Right cardiac atrium (tissue), 5 donors: Measurements from ENCODE around the gene GRIK2. TPM values are rescaled to one million over a fixed set of nuclear protein-coding genes. Genes with fewer than 3 reads are reported as not detected.
"Not testable (repeated sequence)": the region's sequence is repeated elsewhere in the genome, so short reads cannot be mapped to it uniquely, and the experiment has no call there.

Experiments
- ATAC-seq, 2 donors: fragments of 200-7000 bp; cut with Tn5 transposase; one replicate each; pipeline versions ENCODE4 v1.8.0 to v1.9.1; 2020; ENCODE audit warnings: moderate library complexity in 2 of 2, mild to moderate bottlenecking in 1 of 2
- DNase-seq, 3 donors: peaks; one replicate each; pipeline ENCODE4 v3.0.0-alpha.2; 2020
- H3K27ac ChIP-seq: one replicate; pipeline ENCODE4 v1.5.1; 2013; ENCODE audit warnings: mild to moderate bottlenecking, low read length, control low read depth, moderate library complexity
- H3K27me3 ChIP-seq: one replicate; pipeline ENCODE4 v1.6.1; 2013; ENCODE audit not compliant: control insufficient read depth, insufficient read depth
- H3K4me1 ChIP-seq: one replicate; pipeline ENCODE4 v1.6.1; 2013; ENCODE audit warnings: low read length; ENCODE audit not compliant: control insufficient read depth, insufficient read depth
- H3K4me3 ChIP-seq: one replicate; pipeline ENCODE4 v1.5.1; 2013; ENCODE audit warnings: low read length, control low read depth
- H3K9me3 ChIP-seq: one replicate; pipeline ENCODE4 v1.6.1; 2013; ENCODE audit warnings: low read length; ENCODE audit not compliant: control insufficient read depth
- WGBS: extraction: QIAGEN DNeasy Blood & Tissue Kit; methylation state at CpG from one replicate; pipeline ENCODE4 v1.1.7; 2013; 5-methylcytosine and 5-hydroxymethylcytosine counted together
- intact Hi-C, 4 donors: fragments of 100-400 bp; cut with DNase I; formaldehyde crosslinking; loops; one replicate each; pipeline versions ENCODE4 v1.11.0 to v1.14.0; 2022 to 2023
- polyA plus RNA-seq: library from polyadenylated mRNA; stranded (reverse); fragments of 200-250 nt; gene quantifications from one replicate; pipeline ENCODE4 v1.2.3, GENCODE V29; 2013
- total RNA-seq, 4 donors: library from RNA; stranded (reverse); fragmentation: NEBNext Ultra II Directional; extraction: Animal tissue kit (Norgen Biotek cat#: 25700); gene quantifications; one replicate each; pipeline ENCODE4 v1.2.1, GENCODE V29; 2021
- donor health status: healthy with polysubstance abuse.
- donor health status: DM: no; HTN: yes; CAD: no.
- donor health status: DM: no; HTN: no; CAD: no.
- donor health status: DM: no; HTN: yes; CAD: no; lungs with severe emphysema.
- donor health status: DM: yes; HTN: yes; CAD: no.

The GRIK2 gene
- total and polyA plus RNA-seq, 5 donors = 7.6 to 26.7 (median 15.2) TPM

DNA sequence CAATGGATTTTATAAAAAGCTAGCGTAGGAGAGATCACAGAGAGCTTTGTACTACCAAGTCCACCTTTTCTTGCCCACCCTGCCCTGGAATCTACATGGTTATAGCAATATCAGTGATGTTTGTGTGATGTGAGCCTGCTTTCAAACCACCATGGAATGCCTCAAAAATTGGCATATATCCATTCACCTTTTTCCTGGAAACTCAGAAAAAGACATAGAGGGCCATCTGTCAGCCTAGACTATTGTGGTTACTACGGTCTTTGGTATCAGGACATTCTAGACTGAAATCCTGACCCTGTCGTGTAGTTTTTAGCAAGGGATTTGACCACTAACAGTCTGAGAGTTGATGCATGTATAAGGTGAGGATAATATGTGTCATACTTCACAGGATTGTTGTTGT, 239.6 kb downstream of the GRIK2 start:
- Histone ChIP-seq H3K27ac (no peak overlapping the region), H3K4me1 (no peaks in the 10 kb centered on the region), H3K27me3 (no peaks in the 10 kb centered on the region), H3K9me3 (no peaks in the 10 kb centered on the region), H3K4me3 (no peak overlapping the region)
- intact Hi-C loops = no loop called here
- ATAC-seq (no peak), DNase-seq (no peak)
- WGBS = 74% methylated on average over 3 of the region's 3 CpGs

DNA sequence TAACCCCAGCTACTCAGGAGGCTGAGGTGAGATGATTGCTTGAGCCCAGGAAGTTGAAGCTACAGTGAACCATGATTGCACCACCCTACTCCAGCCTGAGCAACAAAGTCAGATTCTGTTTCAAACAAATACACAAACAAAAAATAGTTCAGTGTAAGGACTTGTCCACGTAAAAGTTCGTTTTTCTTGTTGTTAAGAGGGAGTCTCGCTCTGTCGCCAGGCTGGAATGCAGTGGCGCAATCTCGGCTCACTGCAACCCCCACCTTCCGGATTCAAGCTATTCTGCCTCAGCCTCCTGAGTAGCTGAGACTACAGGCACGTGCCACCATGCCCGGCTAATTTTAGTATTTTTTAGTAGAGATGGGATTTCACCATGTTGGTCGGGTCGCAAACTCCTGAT, 245.4 kb downstream of the GRIK2 start:
- WGBS = 87% methylated on average over 11 of the region's 11 CpGs
- H3K4me3 ChIP-seq, H3K4me1 ChIP-seq, H3K27ac ChIP-seq, DNase-seq, H3K9me3 ChIP-seq, intact Hi-C loops, ATAC-seq, H3K27me3 ChIP-seq: not testable (repeated sequence)

DNA sequence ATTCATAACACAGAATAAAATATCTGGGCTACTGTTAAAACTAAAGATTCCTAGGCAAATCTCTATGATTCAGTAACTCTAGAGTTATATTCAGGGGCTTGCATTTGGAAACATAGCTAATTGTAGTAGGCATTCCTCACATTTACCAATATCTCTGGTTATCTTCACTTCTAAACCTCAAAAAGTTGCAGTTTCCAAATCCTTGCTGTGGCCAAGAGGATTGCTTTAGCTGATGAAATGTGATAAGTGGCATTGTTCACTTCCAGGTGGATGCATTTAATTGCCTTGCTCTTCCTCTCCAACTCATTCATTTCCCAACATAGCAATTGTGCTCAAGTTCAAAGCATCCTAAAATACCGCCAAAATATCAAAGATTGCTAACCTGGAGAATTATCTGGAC, 246.6 kb downstream of the GRIK2 start:
- Histone ChIP-seq H3K4me1 (no peaks in the 10 kb centered on the region), H3K27ac (no peak overlapping the region), H3K27me3 (no peaks in the 10 kb centered on the region), H3K4me3 (no peak overlapping the region), H3K9me3 (no peaks in the 10 kb centered on the region)
- ATAC-seq (no peak), DNase-seq (no peak)
- intact Hi-C loops = no loop called here
- WGBS = 57% methylated on average over 1 of the region's 1 CpG

DNA sequence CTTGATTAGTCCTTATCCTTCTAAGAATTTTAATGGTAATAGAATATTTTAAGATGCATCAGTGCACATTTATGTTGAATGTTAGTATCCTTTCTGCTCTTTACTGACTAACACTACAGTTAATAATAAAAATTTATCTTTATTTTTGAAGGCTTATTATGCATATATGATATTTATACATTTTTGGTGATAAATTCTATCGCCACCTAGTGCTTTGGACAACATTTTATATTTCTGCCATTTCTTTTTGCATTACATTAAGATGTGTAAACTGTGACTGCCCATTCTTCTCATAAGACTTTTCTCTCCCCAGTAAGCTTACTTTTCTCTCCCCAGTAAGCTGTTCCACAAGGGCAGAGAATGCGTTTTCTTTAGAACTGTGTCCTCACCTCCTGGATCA, 252.3 kb downstream of the GRIK2 start:
- Histone ChIP-seq H3K27me3 (no peaks in the 10 kb centered on the region), H3K4me3 (no peak overlapping the region), H3K27ac (no peak overlapping the region), H3K9me3 (no peaks in the 10 kb centered on the region), H3K4me1 (no peaks in the 10 kb centered on the region)
- ATAC-seq (no peak), DNase-seq (no peak)
- intact Hi-C loops = no loop called here
- WGBS = 84% methylated on average over 2 of the region's 2 CpGs

DNA sequence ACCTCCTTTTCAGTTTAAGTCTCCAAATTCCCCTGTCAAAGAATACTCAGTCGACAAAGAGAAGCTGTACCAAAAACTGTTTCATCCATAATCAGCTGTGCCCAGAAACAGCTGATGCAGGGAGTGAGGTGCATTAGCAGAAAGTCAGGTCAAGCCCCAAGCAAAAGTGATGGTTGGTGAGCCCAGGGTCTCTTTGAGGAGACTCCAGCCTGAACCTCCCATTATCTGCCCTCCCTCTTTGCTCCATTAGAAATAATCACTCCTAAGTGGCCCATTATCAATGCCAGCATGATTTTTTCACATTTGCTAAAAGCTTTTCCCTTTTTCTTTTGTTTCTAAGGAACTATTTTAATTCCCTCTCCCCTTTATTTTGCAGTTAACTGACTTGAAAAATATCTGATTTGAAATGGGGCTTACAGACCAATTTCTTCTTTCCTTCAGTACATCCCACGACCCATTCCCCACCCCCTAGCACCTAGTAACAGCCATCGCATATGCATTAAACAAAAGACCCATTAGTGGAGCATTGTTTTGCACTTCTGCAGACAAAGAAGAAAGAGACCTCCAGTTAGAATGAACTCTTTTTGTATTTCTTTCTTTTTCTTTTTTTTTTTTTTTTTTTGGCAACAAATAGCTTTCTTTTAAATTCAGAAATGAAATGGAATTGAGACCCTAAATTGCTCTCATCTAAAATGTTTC, 257.0 kb downstream of the GRIK2 start:
- H3K4me1 ChIP-seq = no peaks in the 10 kb centered on the region
- H3K27ac ChIP-seq = no peak overlapping the region
- no peak for ATAC-seq
- no peaks in the 10 kb centered on the region for H3K9me3 ChIP-seq
- 36% methylated on average over 3 of the region's 3 CpGs for WGBS
- intact Hi-C loops = no loop called here
- H3K4me3 ChIP-seq = no peak overlapping the region
- H3K27me3 ChIP-seq = no peaks in the 10 kb centered on the region
- no peak for DNase-seq

DNA sequence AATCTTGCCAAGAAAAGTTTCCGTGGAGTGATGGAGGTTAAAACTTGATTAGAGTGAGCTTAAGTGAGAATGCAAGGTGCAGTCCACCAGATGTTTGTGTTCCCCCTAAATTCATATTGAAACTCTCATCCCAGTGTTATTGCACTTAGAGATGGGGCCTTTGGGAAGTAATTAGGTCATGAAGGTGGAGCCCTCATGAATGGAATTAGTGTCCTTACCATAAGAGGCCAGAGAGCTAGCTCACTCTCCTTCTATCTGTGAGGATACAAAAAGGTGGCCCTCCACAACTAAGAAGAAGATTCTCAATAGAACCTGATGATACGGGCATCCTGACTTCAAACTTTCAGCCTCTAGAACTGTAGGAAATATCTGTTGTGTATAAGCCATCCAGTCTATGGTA, 258.6 kb downstream of the GRIK2 start:
- 74% methylated on average over 2 of the region's 2 CpGs for WGBS
- H3K4me3 ChIP-seq = no peak overlapping the region
- H3K27me3 ChIP-seq = no peaks in the 10 kb centered on the region
- intact Hi-C loops = no loop called here
- no peaks in the 10 kb centered on the region for H3K4me1 ChIP-seq
- H3K27ac ChIP-seq = no peak overlapping the region
- no peak for ATAC-seq
- H3K9me3 ChIP-seq = no peaks in the 10 kb centered on the region
- no peak for DNase-seq

DNA sequence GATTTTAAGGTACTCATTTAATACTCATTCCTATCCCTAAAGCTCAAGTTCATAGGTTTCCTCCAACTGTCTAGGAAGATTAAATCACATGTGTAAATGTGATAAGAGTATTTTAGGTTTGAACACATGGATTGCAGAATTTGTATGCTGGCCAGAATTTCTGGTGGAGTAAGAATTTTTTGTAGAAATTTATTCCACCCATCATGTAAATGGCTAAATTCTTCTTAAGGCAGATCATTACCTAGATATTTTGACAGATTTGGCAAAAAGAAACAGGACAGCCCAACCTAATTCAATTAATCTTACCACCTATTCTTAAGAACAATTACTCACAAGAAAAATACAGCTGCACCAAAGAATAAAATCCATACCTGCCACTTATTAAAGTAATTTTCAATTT, 261.6 kb downstream of the GRIK2 start:
- DNase-seq (no peak), ATAC-seq (no peak)
- H3K4me1 ChIP-seq = no peaks in the 10 kb centered on the region
- H3K27me3 ChIP-seq = no peaks in the 10 kb centered on the region
- no peaks in the 10 kb centered on the region for H3K9me3 ChIP-seq
- intact Hi-C loops = no loop called here
- no peak overlapping the region for H3K27ac ChIP-seq
- H3K4me3 ChIP-seq = no peak overlapping the region

DNA sequence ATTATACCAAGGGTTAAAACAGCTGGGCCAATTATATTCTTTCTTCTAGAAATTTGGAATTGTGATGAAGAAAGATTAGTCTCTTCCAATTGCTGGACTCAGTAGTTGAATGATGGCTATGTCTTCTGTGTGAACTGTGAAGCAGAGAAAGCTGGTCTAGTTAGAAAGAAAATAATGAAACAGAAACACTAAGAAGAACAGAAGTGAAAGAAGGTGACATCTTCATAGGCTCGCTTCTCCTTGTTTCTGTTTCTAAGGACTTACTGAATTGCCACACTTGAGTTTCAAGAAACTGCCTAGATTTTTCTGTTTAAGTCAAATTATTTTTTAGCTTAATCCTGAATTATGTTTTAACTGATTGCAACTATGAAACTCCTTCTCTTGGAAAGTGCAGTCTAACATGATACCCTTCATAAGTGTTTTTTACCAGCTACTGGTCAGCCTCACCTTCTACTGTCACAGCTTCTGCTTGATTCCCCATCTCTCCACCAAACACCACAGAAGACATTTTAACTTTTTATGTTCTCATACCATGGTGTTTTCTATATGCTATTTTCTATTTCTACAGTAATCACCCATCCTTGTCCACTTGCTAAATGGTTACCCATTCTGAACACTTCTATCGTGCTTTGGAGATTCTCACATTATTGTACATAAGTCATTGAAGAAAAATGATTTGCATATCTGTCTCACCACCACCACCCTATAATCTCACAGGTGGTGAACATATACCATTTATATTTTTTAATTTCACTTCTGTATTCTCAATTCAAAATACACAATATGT, 268.8 kb downstream of the GRIK2 start:
- no peak for ATAC-seq
- H3K4me3 ChIP-seq = no peak overlapping the region
- WGBS = 91% methylated on average over 2 of the region's 2 CpGs
- H3K4me1 ChIP-seq = no peaks in the 10 kb centered on the region
- intact Hi-C loops = no loop called here
- DNase-seq = no peak
- no peaks in the 10 kb centered on the region for H3K27me3 ChIP-seq
- no peaks in the 10 kb centered on the region for H3K9me3 ChIP-seq
- H3K27ac ChIP-seq = no peak overlapping the region

DNA sequence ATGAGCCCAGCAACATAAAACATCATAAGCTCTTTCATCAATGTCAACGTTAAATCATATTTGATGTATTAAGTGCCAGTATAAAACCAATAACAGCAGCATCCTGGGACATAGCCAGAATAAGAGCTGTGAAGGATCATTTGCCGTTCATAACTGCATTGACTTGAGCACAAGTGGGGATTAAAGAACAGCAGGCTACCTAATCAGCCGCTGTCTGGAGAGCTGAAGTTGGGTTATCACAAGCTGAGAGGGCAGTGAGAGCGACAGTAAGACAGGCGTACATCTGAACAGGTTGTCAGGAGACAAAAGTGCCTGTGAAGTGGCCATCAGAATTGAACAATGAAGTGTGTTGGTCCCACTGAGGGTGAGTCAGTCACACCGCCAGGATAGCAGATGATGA, 269.6 kb downstream of the GRIK2 start:
- no peak for ATAC-seq
- no peak for DNase-seq
- H3K27ac ChIP-seq = no peak overlapping the region
- H3K27me3 ChIP-seq = no peaks in the 10 kb centered on the region
- intact Hi-C loops = no loop called here
- H3K9me3 ChIP-seq = no peaks in the 10 kb centered on the region
- no peak overlapping the region for H3K4me3 ChIP-seq
- H3K4me1 ChIP-seq = no peaks in the 10 kb centered on the region
- WGBS = 58% methylated on average over 6 of the region's 6 CpGs

DNA sequence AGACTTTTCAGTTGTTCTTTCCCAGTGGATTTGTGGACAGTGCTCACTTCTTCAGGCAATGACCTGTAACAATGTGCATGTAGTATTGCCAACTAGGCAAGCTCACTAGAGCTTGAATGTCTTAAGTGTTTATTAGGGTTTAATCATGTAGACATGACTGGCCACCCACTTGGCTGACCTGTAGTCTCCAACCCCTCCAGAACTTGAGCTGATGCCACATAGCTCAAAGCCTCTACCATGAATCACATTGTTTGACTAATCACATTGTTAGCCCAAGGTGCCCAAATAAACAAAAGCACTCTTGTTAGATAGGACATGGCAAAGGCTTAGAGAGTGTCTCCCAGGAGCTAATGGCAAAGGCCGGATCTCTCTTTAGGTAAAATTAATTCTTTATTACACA, 272.7 kb downstream of the GRIK2 start:
- intact Hi-C loops = no loop called here
- no peak for DNase-seq
- WGBS = 82% methylated on average over 1 of the region's 1 CpG
- Histone ChIP-seq H3K9me3 (no peaks in the 10 kb centered on the region), H3K27ac (no peak overlapping the region), H3K4me3 (no peak overlapping the region), H3K27me3 (no peaks in the 10 kb centered on the region), H3K4me1 (no peaks in the 10 kb centered on the region)
- no peak for ATAC-seq

DNA sequence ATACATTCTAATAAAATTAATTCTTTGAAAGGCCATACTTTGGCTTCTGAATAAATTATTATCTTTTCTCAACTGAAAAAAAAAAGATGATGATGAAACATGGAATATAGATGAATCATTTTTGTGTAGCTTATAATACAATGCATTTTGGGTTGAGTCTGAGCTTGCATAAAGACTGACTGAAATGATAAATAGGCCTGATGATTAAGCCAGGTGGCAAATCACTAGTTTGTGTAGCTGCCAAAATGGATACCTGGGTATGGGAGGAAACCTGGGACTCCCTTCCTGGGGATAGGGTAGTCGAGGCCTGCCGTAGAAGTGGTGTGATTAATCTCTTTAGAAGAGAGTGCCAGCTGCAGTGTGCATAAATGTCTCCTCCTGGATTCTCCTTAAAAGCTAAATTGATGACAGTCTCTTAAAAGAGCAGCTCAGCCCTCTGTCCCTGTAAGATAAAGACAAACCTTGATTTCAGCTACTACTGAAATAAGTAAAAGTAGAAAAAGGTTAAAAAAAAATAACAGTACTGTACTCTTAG, 275.1 kb downstream of the GRIK2 start:
- intact Hi-C loops = no loop called here
- Histone ChIP-seq H3K4me1 (no peaks in the 10 kb centered on the region), H3K9me3 (no peaks in the 10 kb centered on the region), H3K27ac (no peak overlapping the region), H3K27me3 (no peaks in the 10 kb centered on the region), H3K4me3 (no peak overlapping the region)
- 59% methylated on average over 2 of the region's 2 CpGs for WGBS
- no peak for ATAC-seq
- DNase-seq = no peak
